Ovary (tissue), 3 donors: ENCODE measurements around the gene ANKMY1.

ENCODE experiments used
- CTCF ChIP-seq, 3 donors: fragments of 450-650 bp in 2 of 3; fragments of 200-600 bp in 1 of 3; IDR thresholded peaks; one replicate each; pipeline versions ENCODE4 v1.5.1 to v1.8.0; 2016 to 2022; ENCODE audit warnings: antibody characterized with exemption in 3 of 3, mild to moderate bottlenecking in 1 of 3
- EP300 ChIP-seq: sonication (generic); formaldehyde crosslinking; IDR thresholded peaks from one replicate; pipeline ENCODE4 v1.6.1; 2017; ENCODE audit warnings: antibody characterized with exemption
- donor health status: DM: no; HTN: no; CAD: no.

- TF ChIP-seq CTCF (IDR thresholded peaks at IDR 0.05) (no peak), EP300 (no peak)
These were observed 95.6 kb downstream of the ANKMY1 start for GRCh38 chr2:240462073-240462706.
